ACC112 (cell line): ENCODE data around the gene DENND2C.

Experiments used
- H2AFZ ChIP-seq: fragments of 200-600 bp; sonication (generic); one replicate; pipeline ENCODE4 v1.6.0; 2017; ENCODE audit warnings: antibody characterized with exemption, low read length; ENCODE audit not compliant: unreplicated experiment
- H3K27ac ChIP-seq: fragments of 200-600 bp; sonication (generic); 2 replicates; pipeline ENCODE4 v1.5.1; 2014; ENCODE audit warnings: low read depth, mild to moderate bottlenecking, antibody characterized with exemption, low read length, moderate library complexity
- H3K27me3 ChIP-seq: fragments of 200-600 bp; sonication (generic); 2 replicates; pipeline ENCODE4 v1.6.1; 2014; ENCODE audit warnings: mild to moderate bottlenecking, antibody characterized with exemption, low read length, moderate library complexity, mixed read lengths; ENCODE audit not compliant: insufficient read depth
- H3K36me3 ChIP-seq: fragments of 200-600 bp; sonication (generic); 2 replicates; pipeline ENCODE4 v1.6.1; 2016; ENCODE audit warnings: mild to moderate bottlenecking, antibody characterized with exemption, low read length, moderate library complexity, mixed read lengths; ENCODE audit not compliant: insufficient read depth
- H3K4me1 ChIP-seq: fragments of 200-600 bp; sonication (generic); one replicate; pipeline ENCODE4 v1.6.1; 2016; ENCODE audit warnings: low read length, mixed read lengths; ENCODE audit not compliant: insufficient read depth, unreplicated experiment, control insufficient read depth
- H3K4me3 ChIP-seq: fragments of 200-600 bp; sonication (generic); 2 replicates; pipeline ENCODE4 v1.5.1; 2014; ENCODE audit warnings: mild to moderate bottlenecking, low read depth, low read length
- H3K79me2 ChIP-seq: fragments of 200-600 bp; sonication (generic); one replicate; pipeline ENCODE4 v1.6.0; 2016; ENCODE audit warnings: low read length; ENCODE audit not compliant: control insufficient read depth, unreplicated experiment, insufficient read depth

DENND2C gene

DNA sequence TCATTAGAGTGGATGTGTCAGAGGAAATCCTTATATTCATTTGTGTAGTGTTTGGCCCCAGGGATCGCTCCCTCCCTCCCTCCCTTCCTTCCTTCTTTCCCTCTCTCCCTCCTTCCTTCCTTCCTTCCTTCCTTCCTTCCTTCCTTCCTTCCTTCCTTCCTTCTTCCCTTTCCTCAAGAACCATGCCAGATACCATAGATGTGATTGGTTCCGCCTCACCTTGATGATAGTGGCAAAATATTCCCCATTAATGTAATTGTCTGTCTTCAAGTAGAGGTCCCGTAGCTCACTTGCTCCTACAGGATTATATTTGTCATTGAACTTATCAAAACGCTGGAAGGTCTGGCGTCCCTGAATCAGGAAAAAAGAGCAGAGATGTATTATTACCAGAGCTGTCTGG lies 7.8 kb upstream of the DENND2C start:
- Histone ChIP-seq H3K4me1 (no peaks in the 10 kb centered on the region), H2AFZ (no peak overlapping the region), H3K4me3 (no peak overlapping the region), H3K27me3 (peaks cover 61% of the 10 kb centered on the region), H3K79me2 (no peaks in the 10 kb centered on the region), H3K27ac (no peak overlapping the region), H3K36me3 (no peaks in the 10 kb centered on the region)

DNA sequence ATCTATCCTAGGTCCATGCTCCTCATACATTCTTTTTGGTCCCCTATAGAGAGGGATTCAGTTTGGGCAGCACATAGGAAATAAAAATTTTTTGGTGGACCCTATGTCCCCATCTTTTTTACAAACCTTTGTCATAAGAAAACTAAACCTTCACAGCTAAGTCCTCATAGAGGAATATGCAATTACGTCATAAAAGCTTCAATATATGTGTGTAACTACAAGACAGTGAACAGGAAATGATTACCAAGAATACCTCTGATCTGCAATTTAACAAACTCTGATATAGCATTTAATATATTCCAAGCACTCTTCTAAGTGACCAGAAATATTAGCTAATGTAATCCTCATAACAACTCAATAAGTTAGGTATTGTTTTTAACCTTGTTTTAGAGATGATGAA lies 6.3 kb upstream of the DENND2C start:
- Histone ChIP-seq H3K27ac (no peak overlapping the region), H2AFZ (no peak overlapping the region), H3K36me3 (no peaks in the 10 kb centered on the region), H3K4me1 (no peaks in the 10 kb centered on the region), H3K79me2 (no peaks in the 10 kb centered on the region), H3K27me3 (peaks cover 61% of the 10 kb centered on the region), H3K4me3 (no peak overlapping the region)

DNA sequence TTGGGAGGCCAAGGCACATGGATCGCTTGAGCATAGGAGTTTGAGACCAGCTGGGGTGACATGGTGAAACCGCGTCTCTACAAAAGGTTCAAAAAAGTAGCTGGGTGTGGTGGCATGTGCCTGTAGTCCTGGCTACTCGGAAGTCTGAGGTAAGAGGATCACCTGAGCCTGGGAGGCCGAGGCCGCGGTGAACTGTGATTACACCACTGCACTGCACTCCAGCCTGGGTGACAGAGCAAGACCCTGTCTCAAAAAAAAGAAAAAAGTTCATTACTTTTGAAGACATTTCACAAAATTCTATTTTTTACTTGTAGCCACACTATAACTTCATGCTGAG lies 2.1 kb upstream of the DENND2C start:
- no peak overlapping the region for H3K27ac ChIP-seq

DNA sequence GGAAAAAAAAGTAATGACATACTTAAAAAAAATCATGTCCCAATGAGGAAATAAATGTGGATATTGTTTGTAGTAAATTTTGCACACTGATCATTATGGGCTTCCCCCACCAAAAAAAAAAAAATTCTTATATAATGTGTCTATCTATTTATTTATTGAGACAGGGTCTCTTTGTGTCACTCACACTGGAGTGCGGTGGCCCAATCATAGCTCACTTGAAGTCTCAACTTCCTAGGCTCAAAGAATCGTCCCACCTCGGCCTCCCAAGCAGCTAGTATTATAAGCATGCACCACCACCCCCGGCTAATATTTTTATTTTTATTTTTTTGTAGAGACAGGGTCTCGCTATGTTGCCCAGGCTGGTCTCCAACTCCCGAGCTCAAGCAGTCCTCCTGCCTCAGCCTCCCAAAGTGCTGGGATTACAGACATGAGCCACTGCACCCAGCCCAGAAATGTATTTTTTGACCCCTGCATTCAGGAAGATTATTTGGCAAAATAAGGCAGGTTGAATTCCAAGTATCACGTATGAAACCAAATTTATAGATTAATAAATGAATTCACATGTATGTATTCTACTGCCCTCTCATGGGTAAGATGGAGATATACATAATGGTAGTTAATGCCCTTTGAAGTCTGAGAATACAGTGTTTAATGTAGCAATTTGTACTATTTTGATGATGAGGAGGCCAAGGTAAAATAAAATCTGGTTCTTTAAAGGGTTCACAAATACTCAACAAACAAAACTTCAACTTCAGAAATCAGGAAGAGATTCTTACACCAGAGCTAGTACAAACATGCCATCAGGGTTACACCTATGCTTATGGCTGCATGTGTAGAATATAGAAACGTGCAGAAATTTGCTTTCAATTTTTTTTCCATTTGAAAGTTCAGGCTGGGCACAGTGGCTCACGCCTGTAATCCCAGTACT lies 1.4 kb upstream of the DENND2C start:
- Histone ChIP-seq H3K4me3 (no peak overlapping the region), H3K4me1 (peaks cover 4% of the 10 kb centered on the region), H3K36me3 (no peaks in the 10 kb centered on the region), H3K79me2 (no peaks in the 10 kb centered on the region), H3K27ac (no peak overlapping the region), H3K27me3 (peaks cover 21% of the 10 kb centered on the region), H2AFZ (no peak overlapping the region)

More for the DNA sequence above, 2.1 kb upstream of the DENND2C start:
- peaks cover 4% of the 10 kb centered on the region for H3K4me1 ChIP-seq
- H2AFZ ChIP-seq = no peak overlapping the region
- peaks cover 28% of the 10 kb centered on the region for H3K27me3 ChIP-seq
- no peak overlapping the region for H3K4me3 ChIP-seq
- H3K79me2 ChIP-seq = no peaks in the 10 kb centered on the region
- no peaks in the 10 kb centered on the region for H3K36me3 ChIP-seq

DNA sequence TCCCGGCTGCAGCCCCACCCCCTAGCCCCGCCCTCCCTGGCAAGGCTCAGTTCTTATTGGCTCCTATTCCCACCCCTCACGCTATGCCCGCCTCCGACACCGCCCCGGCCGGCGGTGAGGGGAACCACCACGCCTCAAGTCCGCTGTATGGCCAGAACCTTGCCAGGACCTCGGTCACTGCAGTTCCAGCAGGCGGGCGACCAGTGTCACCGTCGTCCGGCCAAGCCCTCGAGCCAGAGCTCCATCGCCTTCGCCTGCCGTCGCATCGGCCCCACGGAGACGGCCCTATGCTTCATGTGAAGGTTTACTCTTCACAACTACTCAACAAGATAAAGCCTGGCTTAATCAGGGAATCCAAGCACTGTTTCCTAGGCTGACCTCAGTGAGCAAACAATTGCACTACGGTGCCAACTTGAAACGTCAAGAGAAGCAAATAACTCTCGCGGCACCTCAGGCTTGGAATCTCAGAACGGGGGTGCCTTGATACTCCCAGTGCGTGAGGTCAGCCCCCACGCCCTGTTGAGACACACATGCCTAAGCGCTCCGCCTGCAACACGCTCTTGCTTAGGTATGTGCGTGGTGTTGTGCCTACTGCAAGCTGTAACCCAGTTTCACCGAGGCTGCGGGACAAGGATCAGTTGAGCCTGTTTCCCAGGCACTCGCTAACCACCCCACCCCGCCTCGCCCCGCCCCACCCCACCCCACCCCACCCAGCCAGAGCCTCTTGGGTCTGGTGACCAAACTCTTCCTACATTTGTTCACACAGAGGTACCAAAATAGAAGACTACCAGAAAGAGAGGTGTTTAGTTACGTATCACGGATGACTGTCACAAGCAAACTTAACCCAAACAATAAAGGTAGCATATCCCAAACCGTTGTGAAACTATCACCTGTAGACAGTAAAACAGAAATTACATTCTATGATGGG lies 498 bp upstream of the DENND2C start:
- Histone ChIP-seq H3K27me3 (peaks cover 12% of the 10 kb centered on the region), H3K79me2 (no peaks in the 10 kb centered on the region), H3K27ac (peak overlapping the region; percentile 58; the same call in 1 of the 2 replicates), H3K36me3 (no peaks in the 10 kb centered on the region), H3K4me1 (peaks cover 4% of the 10 kb centered on the region), H3K4me3 (peak overlapping the region; percentile 84), H2AFZ (peak overlapping the region; percentile 88)

DNA sequence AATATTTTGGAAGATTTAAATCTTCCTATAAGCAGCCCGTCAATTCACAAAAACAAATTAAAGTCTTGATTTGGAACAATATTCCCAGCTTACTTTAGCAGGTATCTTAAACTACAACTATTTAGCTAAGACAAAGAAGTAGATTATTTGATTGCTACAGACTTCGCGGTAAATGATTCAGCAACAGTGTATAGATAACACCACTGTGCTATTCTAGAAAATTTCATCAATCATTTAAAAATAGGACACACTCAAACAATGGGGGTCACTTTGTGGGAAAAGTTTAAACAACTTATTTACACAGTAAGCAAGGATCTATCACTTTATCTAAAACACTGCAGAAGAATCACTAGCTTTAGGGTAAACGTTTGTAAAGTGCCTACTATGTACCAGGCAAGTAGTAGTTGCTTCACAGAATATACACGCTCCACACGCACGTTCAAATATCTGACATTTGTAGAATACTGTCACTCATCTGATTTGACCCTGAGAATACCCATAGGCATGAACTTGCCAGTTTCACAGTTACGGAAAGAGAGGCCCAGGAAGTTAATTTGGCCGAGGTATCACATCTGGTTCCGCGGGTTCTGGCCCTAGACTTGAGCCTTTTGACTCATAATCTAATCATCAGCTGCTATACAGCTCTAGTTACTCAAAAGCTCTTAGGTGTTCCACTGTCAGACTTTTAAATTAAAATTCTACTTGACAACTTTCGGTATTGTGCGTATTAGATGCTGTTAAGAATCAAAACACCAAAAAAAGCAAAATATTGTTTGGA lies 876 bp downstream of the DENND2C start:
- Histone ChIP-seq H2AFZ (peak overlapping the region; percentile 75), H3K27ac (no peak overlapping the region), H3K4me3 (peak overlapping the region; percentile 84), H3K4me1 (peaks cover 4% of the 10 kb centered on the region), H3K79me2 (no peaks in the 10 kb centered on the region), H3K27me3 (no peaks in the 10 kb centered on the region), H3K36me3 (no peaks in the 10 kb centered on the region)

DNA sequence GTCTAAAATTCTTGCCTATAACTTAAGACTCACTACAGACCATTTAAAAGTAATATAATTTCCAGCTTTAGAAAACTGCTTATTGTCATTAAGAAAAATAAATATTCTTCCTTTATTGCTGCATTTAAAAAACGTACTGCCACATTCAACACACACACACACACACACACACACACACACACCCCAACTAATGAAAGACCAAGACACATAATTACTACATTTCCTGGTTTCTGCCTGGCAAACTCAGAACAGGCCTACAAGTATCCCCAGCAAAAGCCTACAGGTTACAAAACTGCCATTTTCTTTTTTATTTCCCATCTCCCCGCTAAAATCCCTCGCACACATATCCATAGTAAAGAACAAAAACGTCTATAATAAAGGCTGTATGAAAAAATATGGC lies 1.5 kb downstream of the DENND2C start:
- H3K27me3 ChIP-seq = no peaks in the 10 kb centered on the region
- H2AFZ ChIP-seq = no peak overlapping the region
- no peaks in the 10 kb centered on the region for H3K79me2 ChIP-seq
- H3K36me3 ChIP-seq = no peaks in the 10 kb centered on the region
- no peak overlapping the region for H3K27ac ChIP-seq
- peaks cover 4% of the 10 kb centered on the region for H3K4me1 ChIP-seq
- H3K4me3 ChIP-seq = no peak overlapping the region

DNA sequence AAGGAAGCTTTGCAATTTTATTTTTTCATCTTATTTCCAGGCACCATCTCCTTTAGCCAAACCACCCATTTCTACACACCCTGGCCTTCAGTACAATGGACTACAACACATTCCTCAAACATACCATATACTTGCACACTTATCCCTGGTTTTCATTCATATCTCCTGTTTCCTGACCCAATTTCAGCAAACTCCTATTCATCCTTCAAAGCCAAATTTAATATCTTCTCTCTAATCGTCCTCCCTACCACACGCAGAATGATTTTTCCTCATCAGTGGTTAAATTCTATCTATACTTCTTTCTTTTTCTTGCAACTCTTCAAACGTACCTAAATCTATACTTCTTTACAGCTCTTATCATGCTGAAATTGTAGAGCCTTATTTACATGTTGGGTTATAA lies 2.9 kb downstream of the DENND2C start:
- H3K36me3 ChIP-seq = no peaks in the 10 kb centered on the region
- peaks cover 4% of the 10 kb centered on the region for H3K4me1 ChIP-seq
- H3K27ac ChIP-seq = no peak overlapping the region
- no peak overlapping the region for H3K4me3 ChIP-seq
- H3K79me2 ChIP-seq = no peaks in the 10 kb centered on the region
- no peaks in the 10 kb centered on the region for H3K27me3 ChIP-seq
- no peak overlapping the region for H2AFZ ChIP-seq

DNA sequence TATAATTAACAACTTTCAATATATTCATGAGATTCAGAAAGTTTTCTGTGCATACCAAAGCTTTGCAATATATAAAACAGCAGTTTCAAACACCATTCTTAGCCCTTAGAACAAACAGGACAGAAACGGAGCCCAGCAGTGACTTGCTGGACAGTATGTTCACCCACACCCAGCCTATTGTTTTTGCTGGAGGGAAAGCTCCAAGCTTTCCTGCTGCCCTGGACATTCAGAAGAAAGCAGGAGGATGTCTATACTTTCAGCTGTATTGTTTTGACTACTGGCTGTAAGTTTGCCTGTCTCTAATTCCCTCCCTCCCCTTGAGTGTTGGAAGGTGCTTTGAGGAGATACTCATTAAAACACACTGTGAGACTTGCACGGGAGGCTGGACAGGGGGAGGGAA lies 9.6 kb downstream of the DENND2C start:
- Histone ChIP-seq H3K79me2 (no peaks in the 10 kb centered on the region), H3K4me1 (no peaks in the 10 kb centered on the region), H3K4me3 (no peak overlapping the region), H3K36me3 (no peaks in the 10 kb centered on the region), H3K27ac (no peak overlapping the region), H2AFZ (no peak overlapping the region), H3K27me3 (no peaks in the 10 kb centered on the region)

DNA sequence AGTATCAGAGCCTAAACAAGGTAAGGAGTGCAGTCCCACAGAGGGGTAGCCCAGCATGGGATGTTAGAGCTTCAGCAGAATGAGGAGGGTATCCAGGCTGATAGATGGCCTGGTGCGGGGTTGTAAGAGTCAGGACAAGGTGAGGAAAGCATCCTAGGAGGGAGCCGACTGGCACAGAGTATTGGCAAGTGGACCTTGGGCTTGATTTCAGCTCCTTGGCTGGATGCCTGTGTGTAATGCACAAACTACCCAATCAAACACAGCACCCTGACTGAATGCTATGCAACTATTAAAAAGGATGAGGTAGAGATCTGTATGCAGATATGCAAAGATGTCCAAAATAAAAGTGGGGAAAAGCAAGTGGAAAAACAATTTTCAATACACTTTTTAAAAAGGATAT lies 18.0 kb downstream of the DENND2C start:
- H3K36me3 ChIP-seq = no peaks in the 10 kb centered on the region
- H2AFZ ChIP-seq = no peak overlapping the region
- no peaks in the 10 kb centered on the region for H3K4me1 ChIP-seq
- H3K4me3 ChIP-seq = no peak overlapping the region
- no peaks in the 10 kb centered on the region for H3K27me3 ChIP-seq
- no peak overlapping the region for H3K27ac ChIP-seq
- no peaks in the 10 kb centered on the region for H3K79me2 ChIP-seq
